Measurements from ENCODE around the gene CYP2D6.
"Not testable (repeated sequence)": the region's sequence is repeated elsewhere in the genome, so short reads cannot be mapped to it uniquely, and the experiment has no call there.

DNA sequence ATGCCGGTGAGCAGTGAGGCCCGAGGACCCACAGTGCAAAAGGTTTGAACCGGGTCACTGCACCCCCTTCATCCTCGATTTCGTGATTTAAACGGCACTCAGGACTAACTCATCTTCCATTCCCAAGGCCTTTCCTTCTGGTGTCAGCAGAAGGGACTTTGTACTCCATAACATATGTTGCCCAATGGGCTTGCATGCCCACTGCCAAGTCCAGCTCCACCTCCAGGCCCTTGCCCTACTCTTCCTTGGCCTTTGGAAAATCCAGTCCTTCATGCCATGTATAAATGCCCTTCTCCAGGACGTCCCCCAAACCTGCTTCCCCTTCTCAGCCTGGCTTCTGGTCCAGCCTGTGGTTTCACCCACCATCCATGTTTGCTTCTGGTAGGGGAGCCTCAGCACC, 428 bp downstream of the CYP2D6 start:
- not testable (repeated sequence) for TF ChIP-seq POLR2A (IDR thresholded peaks at IDR 0.05)
- TF ChIP-seq, protein P1, sequence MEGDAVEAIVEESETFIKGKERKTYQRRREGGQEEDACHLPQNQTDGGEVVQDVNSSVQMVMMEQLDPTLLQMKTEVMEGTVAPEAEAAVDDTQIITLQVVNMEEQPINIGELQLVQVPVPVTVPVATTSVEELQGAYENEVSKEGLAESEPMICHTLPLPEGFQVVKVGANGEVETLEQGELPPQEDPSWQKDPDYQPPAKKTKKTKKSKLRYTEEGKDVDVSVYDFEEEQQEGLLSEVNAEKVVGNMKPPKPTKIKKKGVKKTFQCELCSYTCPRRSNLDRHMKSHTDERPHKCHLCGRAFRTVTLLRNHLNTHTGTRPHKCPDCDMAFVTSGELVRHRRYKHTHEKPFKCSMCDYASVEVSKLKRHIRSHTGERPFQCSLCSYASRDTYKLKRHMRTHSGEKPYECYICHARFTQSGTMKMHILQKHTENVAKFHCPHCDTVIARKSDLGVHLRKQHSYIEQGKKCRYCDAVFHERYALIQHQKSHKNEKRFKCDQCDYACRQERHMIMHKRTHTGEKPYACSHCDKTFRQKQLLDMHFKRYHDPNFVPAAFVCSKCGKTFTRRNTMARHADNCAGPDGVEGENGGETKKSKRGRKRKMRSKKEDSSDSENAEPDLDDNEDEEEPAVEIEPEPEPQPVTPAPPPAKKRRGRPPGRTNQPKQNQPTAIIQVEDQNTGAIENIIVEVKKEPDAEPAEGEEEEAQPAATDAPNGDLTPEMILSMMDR (IDR thresholded peaks at IDR 0.05): not testable (repeated sequence)

Data from esophagus squamous epithelium (tissue), 4 donors.